Fibroblast of the aortic adventitia (primary cell): ENCODE data around the gene RIMBP2. TPM values are rescaled to one million over a fixed set of nuclear protein-coding genes. Genes with fewer than 3 reads are reported as not detected.

Source experiments
- DNase-seq: peaks from one replicate; pipeline ENCODE4 v3.0.0-alpha.2; 2010; ENCODE audit warnings: low read depth
- H3K4me3 ChIP-seq: 2 replicates; pipeline ENCODE4 v1.5.1; 2011; ENCODE audit warnings: low read depth, mild to moderate bottlenecking, control low read depth, low read length, moderate library complexity
- total RNA-seq: library from RNA; depleted of rRNA; stranded (reverse); fragments of >200 nt; gene quantifications from 2 replicates; pipeline ENCODE4 v1.2.3, GENCODE V29; 2012; ENCODE audit warnings: low replicate concordance
- TF ChIP-seq, protein P1 (sequence below): IDR thresholded peaks from 2 replicates; pipeline ENCODE4 v1.5.1; 2011; ENCODE audit warnings: mild to moderate bottlenecking, low read length, control low read depth, inconsistent platforms; ENCODE audit not compliant: insufficient read depth

The RIMBP2 gene
- total RNA-seq, 1 donor = not detected

DNA sequence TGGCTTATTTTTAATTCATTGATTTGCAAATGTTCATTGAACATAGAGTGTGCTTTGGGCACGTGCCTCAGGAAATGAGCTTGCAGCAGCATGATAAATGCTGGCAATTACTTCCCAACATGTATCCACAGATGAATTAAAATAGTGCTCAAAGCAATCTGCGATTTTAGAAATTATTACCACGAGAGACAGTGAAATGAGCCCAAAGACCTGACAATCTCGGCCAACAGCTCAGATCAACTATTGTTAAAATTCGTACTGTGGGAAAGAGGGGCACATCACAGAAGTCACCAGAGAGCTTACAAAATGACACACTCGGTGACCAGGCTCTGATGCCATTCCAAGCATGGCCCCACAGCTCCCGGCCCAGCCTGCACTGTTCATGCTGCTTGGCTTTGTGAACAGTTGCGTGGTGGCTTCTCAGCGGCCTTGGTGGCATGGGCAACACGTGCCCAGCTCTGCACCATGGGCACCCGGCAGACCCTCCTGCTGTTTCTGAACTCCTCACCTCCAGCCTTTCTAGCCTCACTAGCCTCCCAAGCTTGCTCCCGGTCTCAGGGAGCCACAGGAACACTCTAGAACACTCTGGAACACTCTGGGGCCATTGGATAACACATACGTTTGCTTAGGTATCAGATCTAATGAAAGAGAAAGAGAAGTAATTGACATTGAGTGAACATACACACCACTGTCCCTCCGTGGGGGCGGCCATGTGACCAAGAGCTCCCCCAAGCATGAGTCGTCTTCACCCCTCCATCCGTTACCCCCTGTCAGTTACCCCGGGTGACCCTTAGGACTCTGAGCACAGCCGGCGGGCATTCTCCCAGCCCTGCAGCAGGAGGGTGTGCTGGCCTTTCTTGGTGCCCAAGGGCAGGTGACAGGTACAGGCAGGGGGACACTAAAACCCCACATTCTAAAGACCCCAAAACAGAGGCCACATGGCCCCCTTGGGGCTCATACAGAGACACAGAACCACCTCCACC is 28.0 kb downstream of the RIMBP2 start:
- H3K4me3 ChIP-seq = no peak overlapping the region
- TF ChIP-seq, protein P1, sequence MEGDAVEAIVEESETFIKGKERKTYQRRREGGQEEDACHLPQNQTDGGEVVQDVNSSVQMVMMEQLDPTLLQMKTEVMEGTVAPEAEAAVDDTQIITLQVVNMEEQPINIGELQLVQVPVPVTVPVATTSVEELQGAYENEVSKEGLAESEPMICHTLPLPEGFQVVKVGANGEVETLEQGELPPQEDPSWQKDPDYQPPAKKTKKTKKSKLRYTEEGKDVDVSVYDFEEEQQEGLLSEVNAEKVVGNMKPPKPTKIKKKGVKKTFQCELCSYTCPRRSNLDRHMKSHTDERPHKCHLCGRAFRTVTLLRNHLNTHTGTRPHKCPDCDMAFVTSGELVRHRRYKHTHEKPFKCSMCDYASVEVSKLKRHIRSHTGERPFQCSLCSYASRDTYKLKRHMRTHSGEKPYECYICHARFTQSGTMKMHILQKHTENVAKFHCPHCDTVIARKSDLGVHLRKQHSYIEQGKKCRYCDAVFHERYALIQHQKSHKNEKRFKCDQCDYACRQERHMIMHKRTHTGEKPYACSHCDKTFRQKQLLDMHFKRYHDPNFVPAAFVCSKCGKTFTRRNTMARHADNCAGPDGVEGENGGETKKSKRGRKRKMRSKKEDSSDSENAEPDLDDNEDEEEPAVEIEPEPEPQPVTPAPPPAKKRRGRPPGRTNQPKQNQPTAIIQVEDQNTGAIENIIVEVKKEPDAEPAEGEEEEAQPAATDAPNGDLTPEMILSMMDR = no peak
- no peak for DNase-seq

DNA sequence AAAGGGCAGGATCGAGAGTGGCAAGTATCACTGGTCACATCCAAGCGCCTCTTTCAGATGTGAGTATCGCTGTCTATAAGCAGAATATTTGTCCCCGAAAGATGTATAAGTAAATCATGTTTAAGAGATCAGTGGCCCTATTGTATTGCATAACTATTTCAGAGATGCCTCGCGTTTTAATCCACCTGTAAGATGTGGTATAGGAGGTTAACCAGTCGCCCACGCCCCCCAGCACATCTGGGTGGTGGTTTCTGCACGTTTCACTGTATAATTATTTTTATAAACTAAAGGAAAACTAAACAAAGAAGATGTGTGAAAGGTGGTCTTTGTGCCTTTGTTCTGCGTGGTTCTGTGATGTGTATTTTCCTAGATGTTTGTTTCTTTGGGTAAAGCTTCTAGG is 28.9 kb downstream of the RIMBP2 start:
- H3K4me3 ChIP-seq = no peak overlapping the region
- TF ChIP-seq, protein P1 = no peak
- DNase-seq = no peak

DNA sequence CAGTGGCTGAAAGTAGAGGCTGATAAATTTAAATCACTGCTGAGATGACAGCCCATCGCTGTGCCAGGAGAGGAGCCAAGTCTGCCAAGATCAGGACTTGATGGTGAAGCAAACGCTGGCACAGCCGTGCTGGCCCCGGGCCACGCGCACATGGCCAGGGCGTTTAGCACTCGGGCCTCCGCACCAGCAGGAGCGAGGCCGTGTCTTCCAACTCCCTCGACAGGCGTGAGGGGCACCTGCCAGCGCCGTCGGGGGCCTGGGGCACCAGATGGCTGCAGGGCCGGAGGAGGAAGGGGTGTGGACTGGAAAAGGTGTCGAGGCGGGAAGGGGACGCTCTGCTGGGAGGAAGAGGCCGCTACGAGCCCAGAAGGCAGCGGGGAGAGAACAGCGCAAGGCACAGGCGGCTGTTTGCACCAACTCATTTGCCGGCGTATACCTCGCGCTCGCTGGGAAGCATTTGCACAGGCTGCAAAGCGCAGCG is 29.5 kb downstream of the RIMBP2 start:
- no peak overlapping the region for H3K4me3 ChIP-seq
- DNase-seq = no peak
- TF ChIP-seq, protein P1 = no peak

DNA sequence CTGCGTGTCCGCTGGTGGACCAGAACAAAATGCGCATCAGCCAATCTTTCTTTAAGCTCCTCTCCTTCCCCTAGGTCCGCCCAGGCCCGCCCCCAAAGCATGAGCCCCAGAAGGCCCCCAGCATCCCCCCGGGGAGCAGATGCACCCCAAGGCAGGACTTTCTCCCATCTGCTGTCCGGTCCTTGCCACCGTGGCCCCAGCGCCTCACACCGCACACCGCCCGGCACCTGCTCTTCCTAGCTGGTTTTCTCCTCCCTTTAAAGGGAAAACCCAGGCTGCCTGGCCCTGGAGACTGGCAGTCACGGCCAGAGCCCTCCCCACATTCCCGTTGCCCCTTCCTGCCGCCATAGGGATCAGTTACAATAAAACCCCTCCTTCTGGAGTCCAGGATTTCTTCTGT is 30.2 kb downstream of the RIMBP2 start:
- TF ChIP-seq, protein P1 = no peak
- no peak for DNase-seq

DNA sequence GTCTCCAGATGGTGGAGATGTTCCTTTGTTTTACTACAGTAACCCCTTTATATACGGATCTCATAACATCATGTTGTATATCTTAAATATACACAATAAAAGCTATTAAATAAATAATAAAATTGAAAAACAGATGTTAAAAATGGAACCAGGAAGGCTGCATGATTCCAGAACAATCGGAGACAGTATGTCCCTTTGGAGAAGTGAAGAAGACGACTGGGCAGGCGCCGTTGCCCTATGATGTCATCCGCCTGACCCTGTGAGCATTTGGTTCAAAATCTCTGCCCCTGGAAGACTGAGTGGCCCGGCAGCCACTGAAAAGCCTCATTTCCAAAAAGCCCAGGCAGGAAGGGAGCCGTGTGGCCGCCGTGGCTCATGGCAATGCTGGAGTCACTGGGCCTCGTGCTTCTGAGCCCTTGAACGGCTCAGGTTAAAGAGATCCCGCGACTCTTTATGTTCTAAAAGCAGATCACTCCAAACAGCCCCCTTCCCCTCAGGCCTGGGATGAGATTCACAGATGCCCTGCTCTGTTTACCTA is 30.8 kb downstream of the RIMBP2 start:
- H3K4me3 ChIP-seq = no peak overlapping the region
- no peak for DNase-seq
- TF ChIP-seq, protein P1 = no peak

More for the DNA sequence above, 30.2 kb downstream of the RIMBP2 start:
- H3K4me3 ChIP-seq = no peak overlapping the region

DNA sequence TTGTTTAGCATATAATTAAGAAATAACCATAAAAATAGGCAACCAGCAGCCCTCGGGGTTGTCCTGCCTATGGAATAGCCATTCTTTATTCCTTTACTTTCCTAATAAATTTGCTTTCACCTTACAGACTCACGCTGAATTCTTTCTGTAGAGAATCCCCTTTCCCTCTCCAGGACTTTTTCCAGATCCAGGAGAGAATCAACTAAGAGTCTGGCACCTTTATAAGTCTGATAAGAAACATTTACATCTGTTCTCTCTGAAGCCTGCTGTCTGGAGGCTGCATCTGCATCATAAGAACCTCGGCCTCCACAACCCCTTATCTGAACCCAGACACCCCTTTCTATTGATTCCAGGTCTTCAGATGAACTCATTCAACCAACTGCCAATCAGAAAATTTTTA is 32.3 kb downstream of the RIMBP2 start:
- DNase-seq = no peak
- no peak overlapping the region for H3K4me3 ChIP-seq
- TF ChIP-seq, protein P1 = no peak
